Hematopoietic multipotent progenitor cell (in vitro differentiated cells): ENCODE measurements around the gene BCAP31. TPM values are rescaled to one million over a fixed set of nuclear protein-coding genes. Genes with fewer than 3 reads are reported as not detected.
"Not testable (repeated sequence)": the region's sequence is repeated elsewhere in the genome, so short reads cannot be mapped to it uniquely, and the experiment has no call there.

ENCODE experiments used
- DNase-seq, 3 donors: peaks; one replicate each; pipeline ENCODE4 v3.0.0-alpha.2; 2011 to 2015; ENCODE audit warnings: low read depth in 2 of 3, low spot score in 2 of 3
- total RNA-seq: library from RNA; depleted of rRNA; stranded (reverse); fragments of >200 nt; gene quantifications from one replicate; pipeline ENCODE4 v1.2.3, GENCODE V29; 2012

Gene BCAP31
- total RNA-seq, 1 donor = 107 TPM

DNA sequence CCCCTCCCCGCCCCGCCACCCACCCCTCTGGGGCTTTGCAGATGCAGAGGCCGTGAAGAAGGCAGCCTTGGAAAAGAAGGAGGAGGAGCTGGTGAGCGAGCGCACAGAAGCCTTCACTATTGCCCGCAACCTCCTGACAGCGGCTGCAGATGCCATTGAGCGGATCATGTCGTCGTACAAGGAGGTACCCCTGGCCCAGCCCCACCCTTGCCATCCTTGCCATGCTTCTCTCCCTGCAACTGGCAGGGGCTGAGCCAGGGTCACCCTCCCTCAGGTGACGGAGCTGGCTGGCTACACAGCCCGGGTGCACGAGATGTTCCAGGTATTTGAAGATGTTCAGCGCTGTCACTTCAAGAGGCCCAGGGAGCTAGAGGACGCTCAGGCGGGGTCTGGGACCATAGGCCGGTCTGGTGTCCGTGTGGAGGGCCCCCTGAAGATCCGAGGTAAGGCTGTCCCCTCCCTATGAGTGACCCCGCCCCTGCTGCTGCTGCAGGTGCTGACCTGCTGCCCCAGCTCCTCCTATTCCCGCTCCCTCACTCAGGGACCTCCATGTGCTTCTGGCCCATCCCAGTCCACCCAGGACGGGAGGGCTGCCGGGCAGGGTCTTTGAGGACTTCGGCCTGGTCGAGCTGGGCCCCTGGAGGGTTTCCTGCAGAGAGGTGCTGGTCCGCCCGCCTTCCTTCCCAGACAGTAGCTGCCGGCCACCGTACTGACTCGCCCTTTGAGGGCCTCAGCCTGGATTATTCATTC is 12.1 kb upstream of the BCAP31 start:
- no peak for DNase-seq

- DNase-seq = no peak
Observed at GRCh38 chrX:153735274-153735673, 11.1 kb upstream of the BCAP31 start.

GRCh38 chrX:153734871-153735270 is 10.7 kb upstream of the BCAP31 start:
- DNase-seq = no peak

DNA sequence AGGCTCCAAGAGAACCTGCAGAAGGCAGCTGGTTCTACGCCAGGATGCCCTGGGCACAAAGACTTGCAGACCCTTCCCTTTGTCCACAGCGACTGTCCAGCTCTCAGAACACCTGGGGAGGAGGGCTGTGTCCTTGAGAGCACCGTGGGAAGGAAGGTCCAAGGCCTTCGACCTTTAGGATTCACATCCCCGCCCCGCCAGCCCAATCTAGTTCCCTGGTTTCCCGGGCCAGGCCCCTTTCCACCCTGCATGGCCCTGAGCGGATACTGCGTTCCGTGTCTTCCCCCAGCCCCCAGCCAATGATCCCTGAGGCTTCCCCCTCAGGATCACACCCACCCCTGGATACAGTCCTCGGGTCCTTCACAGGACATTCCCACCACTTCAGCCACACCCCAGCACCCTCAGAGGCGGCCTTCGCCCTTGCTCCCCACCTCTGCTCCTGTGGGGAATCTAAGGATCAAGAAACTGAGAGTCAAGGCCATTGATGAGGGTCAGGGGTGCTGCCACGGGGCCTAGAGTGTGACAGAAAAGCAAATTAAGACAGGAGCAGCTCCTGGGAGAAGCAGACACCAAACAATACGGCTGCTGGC is 9.6 kb upstream of the BCAP31 start:
- no peak for DNase-seq

GRCh38 chrX:153732401-153732800 is 8.2 kb upstream of the BCAP31 start:
- DNase-seq = no peak

- DNase-seq = no peak
Observed at GRCh38 chrX:153731845-153732215, 7.6 kb upstream of the BCAP31 start.

DNA sequence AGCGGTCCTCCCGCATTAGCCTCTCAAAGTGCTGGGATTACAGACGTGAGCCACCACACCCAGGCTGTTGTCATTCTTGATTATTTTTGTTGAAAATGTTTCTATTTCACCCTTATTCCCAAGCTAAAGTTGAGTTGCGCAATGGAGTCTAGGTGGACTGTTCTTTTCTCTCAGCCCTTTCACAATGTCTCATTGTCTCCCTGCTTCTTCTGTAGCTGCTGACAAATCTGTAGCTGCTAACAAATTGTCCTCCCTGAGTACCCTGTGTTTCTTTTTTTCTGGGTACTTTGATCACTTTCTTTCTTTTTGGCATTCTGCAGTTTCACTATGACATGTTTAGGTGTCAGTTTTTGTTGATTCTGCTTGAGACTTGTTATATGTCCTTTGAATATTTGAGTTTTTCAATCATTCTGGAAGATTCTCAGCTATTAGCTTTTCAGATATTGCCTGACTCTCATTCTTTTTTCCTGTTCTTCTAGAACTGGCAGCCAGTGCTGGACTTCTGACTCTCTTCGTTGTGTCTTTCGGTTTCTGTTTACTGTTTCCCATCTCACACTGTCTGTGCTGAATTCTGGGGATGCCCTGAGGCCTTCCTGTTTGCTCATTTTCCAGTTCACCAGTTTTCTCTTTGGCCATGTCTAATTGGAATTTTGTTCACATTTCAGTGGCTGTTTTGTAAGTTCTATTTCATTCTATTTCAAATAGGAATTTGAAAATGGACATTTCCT is 7.1 kb upstream of the BCAP31 start:
- no peak for DNase-seq

GRCh38 chrX:153730115-153730514 is 5.9 kb upstream of the BCAP31 start:
- not testable (repeated sequence) for DNase-seq

GRCh38 chrX:153728951-153729631 is 4.9 kb upstream of the BCAP31 start:
- DNase-seq = no peak

DNA sequence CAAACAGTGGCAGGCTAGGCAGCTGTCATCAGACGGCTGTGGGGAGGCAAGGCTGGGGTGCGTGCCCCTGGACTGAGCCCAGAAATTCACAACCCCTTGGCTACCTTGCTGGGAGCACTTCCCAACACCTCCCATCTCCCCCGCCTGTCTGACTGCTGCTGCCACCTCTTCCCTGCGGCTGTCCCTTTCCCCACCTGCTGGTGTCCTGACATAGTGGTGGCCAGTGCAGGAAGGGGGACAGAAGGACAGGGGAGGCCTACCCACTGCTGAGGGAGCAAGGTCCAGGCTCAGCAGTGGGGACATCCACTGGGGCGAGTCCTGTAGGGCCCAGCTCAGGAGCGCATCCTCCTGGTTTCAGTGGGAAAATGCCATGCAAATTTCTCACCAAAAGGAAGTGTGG is 3.9 kb upstream of the BCAP31 start:
- DNase-seq = no peak

DNA sequence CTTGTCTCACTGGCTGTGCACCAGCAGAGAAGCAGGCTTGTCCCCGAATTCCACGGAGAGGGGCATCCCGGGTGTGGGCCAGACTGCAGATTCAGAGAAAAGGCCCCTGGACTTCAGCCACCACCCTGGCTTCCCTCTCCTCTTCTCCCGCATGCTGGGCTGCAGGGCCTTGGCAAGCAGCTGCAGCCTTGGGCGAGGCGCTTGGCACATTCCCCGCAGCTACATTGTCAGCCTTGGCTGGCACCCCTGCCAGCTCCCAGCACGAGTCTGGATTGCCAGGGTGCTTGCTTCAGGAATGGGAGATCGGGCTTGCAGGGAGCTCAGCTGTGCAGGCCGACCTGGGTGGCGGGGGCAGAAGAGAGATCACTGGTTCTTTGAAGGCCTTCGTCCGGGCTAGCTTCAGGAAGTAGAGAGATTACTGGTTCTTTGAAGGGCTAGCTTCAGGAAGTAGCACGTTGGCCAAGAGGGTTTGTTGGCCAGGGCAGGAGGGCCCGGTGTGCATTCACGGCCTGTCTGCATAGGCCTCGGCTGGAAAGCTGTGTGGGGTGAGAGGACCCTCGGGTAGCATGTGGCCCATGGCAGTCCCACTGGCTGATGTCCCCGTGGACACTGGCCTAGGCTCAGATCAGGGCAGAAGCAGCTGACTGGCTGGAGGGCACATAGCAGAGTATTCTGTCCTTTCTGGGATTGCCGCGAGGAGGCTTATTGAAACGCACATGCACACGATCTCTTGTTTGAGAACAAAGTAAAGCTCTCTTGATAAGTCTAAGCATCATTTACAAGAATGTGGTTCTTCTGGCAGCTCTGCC is 3.1 kb upstream of the BCAP31 start:
- DNase-seq = no peak

DNA sequence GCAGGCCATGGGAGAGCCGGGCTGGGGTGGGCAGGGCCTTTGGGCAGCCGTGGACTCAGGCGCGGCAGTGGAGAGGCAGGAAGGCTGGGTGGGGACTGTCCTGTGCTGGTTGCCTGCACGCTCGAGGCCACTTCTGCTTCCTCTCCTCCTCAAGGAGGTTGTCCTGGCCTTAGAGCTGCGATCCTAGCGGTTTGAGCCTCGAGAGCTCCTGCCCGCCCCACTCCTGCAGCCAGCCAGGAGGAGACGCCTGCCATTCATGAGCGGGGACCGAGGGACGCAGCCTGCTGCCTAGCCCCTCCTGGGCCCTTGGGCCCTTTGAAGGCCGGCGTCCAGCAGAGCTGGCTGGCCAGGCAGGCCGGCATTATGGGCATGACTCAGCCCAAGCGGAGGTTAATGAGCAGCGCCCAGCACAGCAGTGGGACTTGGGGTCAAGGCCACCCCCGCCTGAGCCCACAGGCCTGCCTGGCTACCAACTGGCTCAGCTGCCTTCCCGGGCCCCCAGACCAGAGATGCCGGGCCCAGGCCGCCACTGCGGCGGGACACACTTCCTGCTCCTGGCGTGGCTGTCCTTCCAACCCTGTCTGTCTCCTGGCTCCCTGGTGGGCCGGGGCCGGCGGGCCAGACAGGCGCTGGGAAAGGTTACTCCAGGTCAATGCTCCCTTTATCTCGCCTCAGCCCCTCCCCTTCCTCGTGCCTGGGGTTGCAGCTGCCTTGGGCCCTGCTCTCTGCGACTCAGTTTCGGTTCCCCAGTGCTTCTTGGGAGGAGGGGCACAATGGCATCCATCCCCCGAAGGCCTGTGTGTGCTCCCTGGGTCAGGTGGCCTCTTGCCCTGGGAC is 2.3 kb upstream of the BCAP31 start:
- DNase-seq = peak in 2 of 3 donors; percentile 41 to 53

DNA sequence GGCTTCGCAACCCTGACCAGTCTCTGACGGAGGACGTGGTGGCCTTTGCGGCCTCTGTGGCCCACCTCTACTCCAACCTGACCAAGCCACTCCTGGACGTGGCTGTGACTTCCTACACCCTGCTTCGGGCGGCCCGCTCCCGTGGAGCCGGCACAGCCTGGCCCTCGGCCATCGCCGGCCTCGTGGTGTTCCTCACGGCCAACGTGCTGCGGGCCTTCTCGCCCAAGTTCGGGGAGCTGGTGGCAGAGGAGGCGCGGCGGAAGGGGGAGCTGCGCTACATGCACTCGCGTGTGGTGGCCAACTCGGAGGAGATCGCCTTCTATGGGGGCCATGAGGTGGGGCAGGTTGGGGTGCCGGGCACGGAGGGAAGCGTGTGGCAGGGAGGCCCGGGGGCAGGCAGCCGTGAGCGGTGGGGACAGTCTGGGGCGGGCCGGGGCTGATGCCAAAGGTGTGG is 1.7 kb upstream of the BCAP31 start:
- no peak for DNase-seq

DNA sequence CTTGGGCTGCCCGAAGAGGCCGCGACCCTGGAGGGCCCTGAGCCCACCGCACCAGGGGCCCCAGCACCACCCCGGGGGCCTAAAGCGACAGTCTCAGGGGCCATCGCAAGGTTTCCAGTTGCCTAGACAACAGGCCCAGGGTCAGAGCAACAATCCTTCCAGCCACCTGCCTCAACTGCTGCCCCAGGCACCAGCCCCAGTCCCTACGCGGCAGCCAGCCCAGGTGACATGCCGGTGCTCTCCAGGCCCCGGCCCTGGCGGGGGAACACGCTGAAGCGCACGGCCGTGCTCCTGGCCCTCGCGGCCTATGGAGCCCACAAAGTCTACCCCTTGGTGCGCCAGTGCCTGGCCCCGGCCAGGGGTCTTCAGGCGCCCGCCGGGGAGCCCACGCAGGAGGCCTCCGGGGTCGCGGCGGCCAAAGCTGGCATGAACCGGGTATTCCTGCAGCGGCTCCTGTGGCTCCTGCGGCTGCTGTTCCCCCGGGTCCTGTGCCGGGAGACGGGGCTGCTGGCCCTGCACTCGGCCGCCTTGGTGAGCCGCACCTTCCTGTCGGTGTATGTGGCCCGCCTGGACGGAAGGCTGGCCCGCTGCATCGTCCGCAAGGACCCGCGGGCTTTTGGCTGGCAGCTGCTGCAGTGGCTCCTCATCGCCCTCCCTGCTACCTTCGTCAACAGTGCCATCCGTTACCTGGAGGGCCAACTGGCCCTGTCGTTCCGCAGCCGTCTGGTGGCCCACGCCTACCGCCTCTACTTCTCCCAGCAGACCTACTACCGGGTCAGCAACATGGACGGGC is 1.0 kb upstream of the BCAP31 start:
- DNase-seq = no peak

DNA sequence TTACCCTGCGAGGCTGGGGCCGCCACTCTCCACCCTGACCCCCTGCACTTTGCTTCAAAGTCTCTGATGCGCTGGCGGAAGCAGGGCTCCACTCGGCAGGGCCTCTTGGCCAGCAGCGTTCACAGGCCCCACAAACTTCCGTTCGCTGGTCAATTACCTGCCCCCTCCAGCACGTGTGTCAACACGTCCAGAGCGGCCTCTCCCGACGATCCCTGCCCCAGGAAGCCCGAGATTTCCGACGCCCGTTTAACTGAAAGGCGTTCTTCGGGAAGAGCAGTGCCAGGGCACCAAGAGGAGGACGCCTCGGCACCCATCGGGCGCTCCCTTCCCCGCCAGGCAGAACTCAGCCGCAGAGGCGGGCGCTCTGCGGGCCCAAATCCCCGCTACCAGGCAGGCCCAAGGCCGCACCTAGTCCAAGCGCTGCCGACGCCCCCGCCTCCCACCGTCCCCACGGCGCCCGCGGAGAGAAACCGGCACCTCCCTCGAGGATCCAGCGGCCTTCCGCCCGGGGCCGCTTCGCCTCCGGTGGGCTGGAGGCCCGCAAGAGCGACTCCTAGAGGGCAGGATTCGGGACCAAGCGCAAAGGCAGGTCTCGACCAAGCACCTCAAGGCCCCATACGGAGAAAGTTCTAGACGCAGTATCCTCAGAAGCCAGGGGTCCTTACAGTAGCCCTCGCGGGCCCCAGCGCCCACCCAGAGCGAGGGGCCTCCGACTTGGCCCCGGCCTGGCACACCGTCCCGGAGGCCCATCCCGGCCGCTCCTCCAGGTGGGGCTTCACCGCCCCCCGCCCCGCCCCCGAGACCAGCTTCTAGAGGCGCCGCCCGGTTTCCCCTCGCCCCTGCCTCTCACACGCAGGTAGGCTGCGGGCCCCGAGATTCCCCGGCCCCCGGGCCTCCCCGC is 586 bp downstream of the BCAP31 start:
- peak; percentile 25 to 52 (median 49) for DNase-seq

- DNase-seq = no peak
Observed at GRCh38 chrX:153722704-153723350, 1.4 kb downstream of the BCAP31 start.

- no peak for DNase-seq
Observed at GRCh38 chrX:153719701-153720100, 4.5 kb downstream of the BCAP31 start.
